ENCODE measurements around the gene PERCC1.

PERCC1 gene

DNA sequence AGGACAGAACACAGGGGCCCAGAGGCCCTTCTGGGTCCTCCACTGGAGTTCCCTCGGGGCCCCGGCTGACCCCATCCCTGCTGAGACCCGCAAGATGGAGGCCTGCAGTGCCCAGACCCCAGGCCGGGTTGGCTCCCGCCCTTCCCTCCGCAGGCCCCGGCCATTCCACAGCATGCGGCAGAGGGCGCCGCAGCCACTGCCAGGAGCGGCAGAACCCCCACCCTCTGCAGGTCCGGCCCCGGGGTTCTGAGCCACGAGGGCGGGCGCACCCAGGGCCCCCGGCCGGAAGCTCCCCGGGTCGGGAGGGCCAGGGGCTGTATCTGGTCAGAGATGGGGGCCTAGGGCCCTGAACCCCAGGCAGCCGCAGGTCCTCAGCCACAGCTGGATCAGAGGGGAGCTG is 2.4 kb upstream of the PERCC1 start:
- TF ChIP-seq, protein P1, sequence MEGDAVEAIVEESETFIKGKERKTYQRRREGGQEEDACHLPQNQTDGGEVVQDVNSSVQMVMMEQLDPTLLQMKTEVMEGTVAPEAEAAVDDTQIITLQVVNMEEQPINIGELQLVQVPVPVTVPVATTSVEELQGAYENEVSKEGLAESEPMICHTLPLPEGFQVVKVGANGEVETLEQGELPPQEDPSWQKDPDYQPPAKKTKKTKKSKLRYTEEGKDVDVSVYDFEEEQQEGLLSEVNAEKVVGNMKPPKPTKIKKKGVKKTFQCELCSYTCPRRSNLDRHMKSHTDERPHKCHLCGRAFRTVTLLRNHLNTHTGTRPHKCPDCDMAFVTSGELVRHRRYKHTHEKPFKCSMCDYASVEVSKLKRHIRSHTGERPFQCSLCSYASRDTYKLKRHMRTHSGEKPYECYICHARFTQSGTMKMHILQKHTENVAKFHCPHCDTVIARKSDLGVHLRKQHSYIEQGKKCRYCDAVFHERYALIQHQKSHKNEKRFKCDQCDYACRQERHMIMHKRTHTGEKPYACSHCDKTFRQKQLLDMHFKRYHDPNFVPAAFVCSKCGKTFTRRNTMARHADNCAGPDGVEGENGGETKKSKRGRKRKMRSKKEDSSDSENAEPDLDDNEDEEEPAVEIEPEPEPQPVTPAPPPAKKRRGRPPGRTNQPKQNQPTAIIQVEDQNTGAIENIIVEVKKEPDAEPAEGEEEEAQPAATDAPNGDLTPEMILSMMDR (IDR thresholded peaks at IDR 0.05; ENCODE audit: insufficient read depth, low read depth, low read length, missing control alignments): peak; percentile 49
- peak; percentile 46 for DNase-seq (ENCODE audit: low read depth)
- no peak overlapping the region for H3K4me3 ChIP-seq (ENCODE audit: low read depth, low read length)

DNA sequence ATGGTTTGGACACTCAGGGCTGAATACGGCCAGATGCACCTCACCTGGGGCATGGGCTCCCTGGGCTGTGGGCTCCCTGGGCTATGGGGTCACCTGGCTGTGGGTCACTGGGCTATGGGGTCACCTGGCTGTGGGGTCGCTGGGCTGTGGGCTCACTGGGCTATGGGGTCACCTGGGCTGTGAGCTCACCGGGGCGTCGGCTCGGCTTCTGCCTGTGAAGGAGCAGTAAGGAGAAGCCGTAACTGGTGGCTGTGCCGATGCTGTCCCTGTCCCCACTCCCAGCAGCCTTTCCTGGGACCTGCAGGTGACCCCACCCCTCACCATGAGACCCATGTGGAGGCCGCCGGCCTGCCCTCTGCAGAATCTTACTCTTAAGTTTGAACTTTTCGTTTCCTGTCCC is 1.9 kb upstream of the PERCC1 start:
- H3K4me3 ChIP-seq (ENCODE audit: low read depth, low read length): no peak overlapping the region
- TF ChIP-seq, protein P1 (IDR thresholded peaks at IDR 0.05; ENCODE audit: insufficient read depth, low read depth, low read length, missing control alignments): no peak
- DNase-seq (ENCODE audit: low read depth): no peak

DNA sequence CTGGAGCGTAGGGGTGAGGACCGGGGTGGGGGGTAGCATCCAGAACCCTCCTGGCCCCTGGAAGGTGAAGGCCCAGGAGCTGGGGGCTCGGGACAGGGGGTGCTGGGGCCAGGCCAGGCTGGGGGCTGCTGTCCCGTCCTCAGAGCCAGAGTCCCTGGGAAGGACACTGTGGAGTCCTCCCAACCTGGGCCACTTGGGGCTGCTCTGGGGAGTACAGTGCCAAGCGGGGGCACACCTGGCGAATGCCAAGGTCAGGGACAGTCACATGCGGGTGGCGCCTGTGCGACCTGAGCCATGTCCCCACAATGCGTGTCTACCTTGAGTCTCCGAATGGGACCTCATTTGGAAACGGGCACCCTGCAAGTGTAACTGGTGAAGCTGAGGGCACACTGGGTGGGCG is 1.2 kb upstream of the PERCC1 start:
- no peak for DNase-seq (ENCODE audit: low read depth)
- TF ChIP-seq, protein P1 (IDR thresholded peaks at IDR 0.05; ENCODE audit: insufficient read depth, low read depth, low read length, missing control alignments): no peak
- no peak overlapping the region for H3K4me3 ChIP-seq (ENCODE audit: low read depth, low read length)

DNA sequence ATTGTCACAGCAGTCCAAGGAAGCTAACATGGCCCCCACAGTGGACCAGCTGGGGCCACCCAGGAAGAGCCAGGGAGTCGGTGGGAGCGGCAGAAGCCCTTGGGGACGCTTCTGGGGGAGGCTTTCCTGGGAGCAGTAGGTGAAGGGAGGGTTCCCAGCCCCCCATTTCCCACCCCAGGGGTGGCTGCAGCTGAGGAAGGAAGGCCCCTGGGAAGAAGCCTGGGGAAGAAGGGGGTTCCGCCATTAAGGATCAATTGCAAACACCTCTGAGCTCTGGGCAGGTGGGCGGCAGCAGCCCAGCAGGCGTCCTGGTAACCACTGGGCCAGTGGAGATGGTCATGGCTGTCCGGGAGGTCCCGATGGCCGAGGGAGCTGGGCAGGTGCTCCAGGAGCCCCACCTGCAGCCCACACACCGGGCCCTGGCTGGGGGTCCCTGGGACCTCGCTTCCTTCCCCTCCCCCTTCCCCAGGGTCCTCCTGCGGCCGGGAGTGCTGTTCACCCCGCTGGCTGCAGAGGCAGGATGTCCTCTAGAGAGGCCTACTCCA is 592 bp upstream of the PERCC1 start:
- TF ChIP-seq, protein P1 (IDR thresholded peaks at IDR 0.05; ENCODE audit: insufficient read depth, low read depth, low read length, missing control alignments): no peak

DNA sequence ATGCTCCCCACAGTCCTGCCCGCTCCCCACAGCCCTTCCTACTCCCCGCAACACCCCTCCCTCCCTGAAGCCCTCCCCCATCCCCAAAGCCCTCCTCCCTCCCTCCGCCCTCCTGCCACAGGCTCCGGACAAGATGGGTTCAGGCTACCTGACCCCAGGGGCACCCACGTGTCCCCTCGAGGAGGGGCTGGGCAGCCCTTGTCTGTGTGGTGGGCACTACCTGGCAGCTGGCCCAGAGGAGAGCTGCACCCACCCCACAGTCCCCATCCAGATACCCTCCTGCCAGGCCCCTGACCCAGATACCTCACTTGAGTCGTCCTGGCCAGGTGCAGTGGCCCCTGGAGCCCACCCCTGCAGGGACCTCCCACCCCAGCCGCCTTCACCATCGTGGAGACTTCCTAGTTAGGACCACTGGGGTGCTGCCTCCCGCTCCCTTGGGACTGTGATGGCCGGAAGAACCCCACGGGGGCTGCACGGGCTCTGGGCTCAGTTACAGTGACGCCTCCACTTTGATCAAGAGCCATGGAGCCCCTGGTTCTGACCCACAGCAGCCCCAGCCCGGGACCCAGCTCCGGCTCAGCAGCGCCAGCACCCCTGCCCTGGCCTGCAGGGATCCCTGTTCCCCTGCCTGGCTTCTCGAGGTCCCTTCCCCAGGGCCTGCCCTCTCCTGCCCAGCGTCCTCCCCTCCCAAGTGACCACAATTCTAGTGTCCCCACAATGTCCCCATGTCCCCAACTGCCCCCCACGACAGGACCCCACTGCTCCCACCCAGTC is 806 bp downstream of the PERCC1 start:
- no peak overlapping the region for H3K4me3 ChIP-seq (ENCODE audit: low read depth, low read length)
- TF ChIP-seq, protein P1 (IDR thresholded peaks at IDR 0.05; ENCODE audit: insufficient read depth, low read depth, low read length, missing control alignments): no peak
- no peak for DNase-seq (ENCODE audit: low read depth)

More for the DNA sequence above, 592 bp upstream of the PERCC1 start:
- no peak for DNase-seq (ENCODE audit: low read depth)
- no peak overlapping the region for H3K4me3 ChIP-seq (ENCODE audit: low read depth, low read length)

DNA sequence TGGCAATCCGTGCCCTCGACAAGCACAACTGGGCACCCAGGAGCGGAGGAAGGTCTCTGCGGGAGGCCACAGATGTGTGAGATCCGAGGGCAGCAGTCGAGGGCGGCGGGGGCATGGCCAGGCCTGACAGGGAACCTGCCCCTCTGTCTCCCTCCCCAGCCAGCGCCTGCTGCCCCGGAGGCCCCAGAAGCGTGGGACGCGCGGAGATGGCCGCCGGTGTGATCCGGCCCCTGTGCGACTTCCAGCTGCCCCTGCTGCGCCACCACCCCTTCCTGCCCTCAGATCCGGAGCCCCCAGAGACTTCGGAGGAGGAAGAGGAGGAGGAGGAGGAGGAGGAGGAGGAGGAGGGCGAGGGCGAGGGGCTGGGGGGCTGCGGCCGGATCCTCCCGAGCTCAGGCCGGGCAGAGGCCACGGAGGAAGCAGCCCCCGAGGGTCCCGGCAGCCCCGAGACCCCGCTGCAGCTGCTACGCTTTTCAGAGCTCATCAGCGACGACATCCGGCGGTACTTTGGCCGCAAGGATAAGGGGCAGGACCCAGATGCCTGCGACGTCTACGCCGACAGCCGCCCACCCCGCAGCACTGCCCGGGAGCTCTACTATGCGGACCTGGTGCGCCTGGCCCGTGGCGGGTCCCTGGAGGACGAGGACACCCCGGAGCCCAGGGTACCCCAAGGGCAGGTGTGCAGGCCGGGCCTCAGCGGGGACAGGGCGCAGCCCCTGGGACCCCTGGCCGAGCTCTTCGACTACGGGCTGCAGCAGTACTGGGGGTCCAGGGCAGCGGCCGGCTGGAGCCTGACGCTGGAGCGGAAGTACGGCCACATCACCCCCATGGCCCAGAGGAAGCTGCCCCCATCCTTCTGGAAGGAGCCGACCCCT is 1.7 kb downstream of the PERCC1 start:
- no peak overlapping the region for H3K4me3 ChIP-seq (ENCODE audit: low read depth, low read length)
- no peak for DNase-seq (ENCODE audit: low read depth)
- TF ChIP-seq, protein P1 (IDR thresholded peaks at IDR 0.05; ENCODE audit: insufficient read depth, low read depth, low read length, missing control alignments): no peak
